B cell (primary cell): Measurements from ENCODE around the gene NHSL2. TPM values are rescaled to one million over a fixed set of nuclear protein-coding genes. Genes with fewer than 3 reads are reported as not detected.

Experiments used
- ATAC-seq: fragments of 200-7000 bp; cut with Tn5 transposase; one replicate; pipeline ENCODE4 v1.10.0; 2021; ENCODE audit warnings: low read depth, mild to moderate bottlenecking, moderate number of reproducible peaks, moderate library complexity
- CTCF ChIA-PET: fragments of 350-600 bp; sonication (Branson Sonifier 250); formaldehyde crosslinking; loops from one replicate; lab custom pipeline; 2021; ENCODE audit warnings: antibody characterized with exemption, inconsistent platforms; lab: Charles Lee
- POLR2A ChIA-PET: fragments of 350-600 bp; sonication (Branson Sonifier 250); formaldehyde crosslinking; loops from one replicate; lab custom pipeline; 2021; ENCODE audit warnings: antibody characterized with exemption; lab: Charles Lee
- DNase-seq: peaks from one replicate; pipeline ENCODE4 v3.0.0; 2013
- H2AFZ ChIP-seq: 2 replicates; pipeline ENCODE4 v1.6.1; 2012; ENCODE audit warnings: mild to moderate bottlenecking, low read depth, low read length; ENCODE audit not compliant: insufficient read depth, poor library complexity, severe bottlenecking
- H3K27ac ChIP-seq, 2 donors: 1 replicate in 1 of 2; 2 replicates in 1 of 2; pipeline ENCODE4 v1.5.1; 2012 to 2013; ENCODE audit warnings: low read length in 2 of 2, mild to moderate bottlenecking in 2 of 2, moderate library complexity in 1 of 2
- H3K27me3 ChIP-seq, 4 experiments: fragments of 200-600 bp in 1 of 4; sonication (generic) in 1 of 4; replicated peaks in 1 of 4; 1 replicate in 2 of 4; 2 replicates in 2 of 4; pipeline versions ENCODE4 v1.6.1 to v1.7.0; 2013 to 2016; ENCODE audit warnings: low read length in 3 of 4, mild to moderate bottlenecking in 2 of 4, mixed read lengths in 1 of 4, moderate library complexity in 1 of 4; ENCODE audit not compliant: insufficient read depth in 4 of 4, control insufficient read depth in 3 of 4; ENCODE audit errors: control extremely low read depth in 1 of 4
- H3K36me3 ChIP-seq, 2 experiments: replicated peaks in 1 of 2; 1 replicate in 1 of 2; 2 replicates in 1 of 2; pipeline versions ENCODE4 v1.6.1 to v1.7.1; 2013; ENCODE audit warnings: low read length in 1 of 2; ENCODE audit not compliant: insufficient read depth in 2 of 2, control insufficient read depth in 1 of 2; ENCODE audit errors: control extremely low read depth in 1 of 2, extremely low read depth in 1 of 2
- H3K4me1 ChIP-seq, 2 donors: fragments of 200-600 bp in 1 of 2; sonication (generic) in 1 of 2; 1 replicate in 1 of 2; 2 replicates in 1 of 2; pipeline versions ENCODE4 v1.5.1 to v1.6.1; 2013 to 2017; ENCODE audit warnings: low read length in 2 of 2; ENCODE audit not compliant: control insufficient read depth in 2 of 2, insufficient read depth in 2 of 2
- H3K4me2 ChIP-seq: replicated peaks from 2 replicates; pipeline ENCODE3; 2012; ENCODE audit warnings: mild to moderate bottlenecking, low read depth, low read length; ENCODE audit not compliant: poor library complexity, severe bottlenecking
- H3K4me3 ChIP-seq, 5 experiments: fragments of 200-600 bp in 1 of 5; sonication (generic) in 1 of 5; 1 replicate in 3 of 5; 2 replicates in 2 of 5; pipeline versions ENCODE4 v1.5.1 to v1.7.0; 2011 to 2016; ENCODE audit warnings: low read length in 4 of 5, mild to moderate bottlenecking in 4 of 5, low read depth in 2 of 5, control low read depth in 1 of 5, moderate library complexity in 1 of 5; ENCODE audit not compliant: insufficient read depth in 1 of 5; ENCODE audit errors: control extremely low read depth in 1 of 5, extremely low read depth in 1 of 5
- H3K79me2 ChIP-seq: fragments of 200-600 bp; sonication (generic); one replicate; pipeline ENCODE4 v1.6.0; 2016; ENCODE audit warnings: low read length; ENCODE audit not compliant: control insufficient read depth, insufficient read depth
- H3K9ac ChIP-seq: fragments of 200-600 bp; sonication (generic); 2 replicates; pipeline ENCODE4 v1.6.1; 2017; ENCODE audit warnings: mild to moderate bottlenecking, low read length, moderate library complexity
- H3K9me3 ChIP-seq, 3 donors: one replicate each; pipeline versions ENCODE4 v1.6.1 to v1.7.1; 2013; ENCODE audit warnings: low read length in 2 of 3; ENCODE audit not compliant: control insufficient read depth in 2 of 3, insufficient read depth in 1 of 3; ENCODE audit errors: control extremely low read depth in 1 of 3
- H4K20me1 ChIP-seq: 2 replicates; pipeline ENCODE4 v1.6.0; 2012; ENCODE audit warnings: mild to moderate bottlenecking, low read length; ENCODE audit not compliant: insufficient read depth, control insufficient read depth, poor library complexity, severe bottlenecking
- H3K27ac Mint-ChIP-seq: one replicate; pipeline ENCODE4 v1.8.0; 2021; ENCODE audit warnings: mixed read lengths
- H3K27me3 Mint-ChIP-seq: one replicate; pipeline ENCODE4 v1.8.0; 2021; ENCODE audit warnings: mixed read lengths
- H3K4me1 Mint-ChIP-seq: one replicate; pipeline ENCODE4 v1.8.0; 2021; ENCODE audit warnings: mixed read lengths
- H3K4me3 Mint-ChIP-seq: one replicate; pipeline ENCODE4 v1.8.0; 2021; ENCODE audit warnings: mixed read lengths
- H3K9me3 Mint-ChIP-seq: one replicate; pipeline ENCODE4 v1.8.0; 2022; ENCODE audit warnings: mixed read lengths; ENCODE audit not compliant: insufficient read depth
- EZH2 ChIP-seq: IDR thresholded peaks from 2 replicates; pipeline ENCODE4 v1.6.1; 2012; ENCODE audit warnings: borderline replicate concordance, low read depth, mild to moderate bottlenecking, moderate library complexity, low read length; ENCODE audit not compliant: insufficient read depth, poor library complexity, severe bottlenecking
- WGBS: methylation state at CpG from one replicate; pipeline ENCODE4 v1.1.5; 2013; ENCODE audit warnings: missing lambda C conversion rate; ENCODE audit not compliant: insufficient coverage; 5-methylcytosine and 5-hydroxymethylcytosine counted together
- intact Hi-C: fragments of 100-400 bp; cut with micrococcal nuclease; formaldehyde crosslinking; loops from one replicate; pipeline ENCODE4 v1.10.0; 2022
- polyA plus RNA-seq: library from polyadenylated mRNA; depleted of rRNA; stranded (reverse); fragments of >200 nt; gene quantifications from 2 replicates; pipeline ENCODE4 v1.2.3, GENCODE V29; 2012
- total RNA-seq, 2 donors: library from RNA; stranded (reverse); fragments of 120-200 nt in 1 of 2; gene quantifications; 1 replicate in 1 of 2; 2 replicates in 1 of 2; pipeline versions ENCODE4 v1.2.3 to v1.2.4, GENCODE V29; 2013 to 2022
- TF ChIP-seq, protein P1 (sequence below): fragments of 200-600 bp; IDR thresholded peaks from one replicate; pipeline ENCODE4 v1.8.0; 2022; ENCODE audit warnings: antibody characterized with exemption, mild to moderate bottlenecking

NHSL2 gene
- total and polyA plus RNA-seq, 2 donors (not counting 1 experiment from before 2014, with no cell fraction given): 0.16 to 1.7 TPM

DNA sequence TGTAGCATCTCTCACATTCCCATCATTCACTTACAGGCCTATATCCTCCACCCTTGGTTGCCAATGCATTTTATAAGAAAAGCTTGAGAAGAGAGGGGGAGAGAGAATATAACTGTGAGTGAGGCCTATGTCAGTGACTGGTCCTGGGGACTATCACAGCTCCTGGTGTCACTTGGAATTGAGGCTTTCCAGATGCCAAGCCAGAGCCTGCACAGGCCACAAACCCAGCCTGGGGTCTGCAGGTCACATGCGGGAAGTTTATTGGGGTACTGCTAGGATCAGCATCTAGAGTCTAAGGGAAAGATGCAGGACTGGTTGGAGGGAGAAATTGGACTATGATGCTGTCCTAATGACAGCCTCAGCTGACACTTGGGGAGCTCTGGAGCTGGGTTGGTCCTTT is 173.5 kb downstream of the NHSL2 start:
- no peak overlapping the region for H3K27ac ChIP-seq
- ATAC-seq (no peak), DNase-seq (no peak)
- peaks cover 7% of the 10 kb centered on the region for H3K27me3 Mint-ChIP-seq
- ChIA-PET CTCF (interaction anchor here (0.7 kb wide), 1 partner anchor 54 kb away, joined by 3 read pairs; no protein-coding TSS in a partner anchor), POLR2A (no interaction called here)
- no peak overlapping the region for H3K4me3 Mint-ChIP-seq
- no peaks in the 10 kb centered on the region for H3K9me3 Mint-ChIP-seq
- H4K20me1 ChIP-seq: no peaks in the 10 kb centered on the region
- H3K4me1 ChIP-seq: no peaks in the 10 kb centered on the region
- H3K9me3 ChIP-seq: no peaks in the 10 kb centered on the region
- no peak overlapping the region for H3K4me2 ChIP-seq
- H3K4me1 Mint-ChIP-seq: peaks cover 2% of the 10 kb centered on the region
- no peaks in the 10 kb centered on the region for H3K79me2 ChIP-seq
- no peak overlapping the region for H3K27ac Mint-ChIP-seq
- no peak overlapping the region for H3K9ac ChIP-seq
- TF ChIP-seq EZH2: no peak
- TF ChIP-seq, protein P1, sequence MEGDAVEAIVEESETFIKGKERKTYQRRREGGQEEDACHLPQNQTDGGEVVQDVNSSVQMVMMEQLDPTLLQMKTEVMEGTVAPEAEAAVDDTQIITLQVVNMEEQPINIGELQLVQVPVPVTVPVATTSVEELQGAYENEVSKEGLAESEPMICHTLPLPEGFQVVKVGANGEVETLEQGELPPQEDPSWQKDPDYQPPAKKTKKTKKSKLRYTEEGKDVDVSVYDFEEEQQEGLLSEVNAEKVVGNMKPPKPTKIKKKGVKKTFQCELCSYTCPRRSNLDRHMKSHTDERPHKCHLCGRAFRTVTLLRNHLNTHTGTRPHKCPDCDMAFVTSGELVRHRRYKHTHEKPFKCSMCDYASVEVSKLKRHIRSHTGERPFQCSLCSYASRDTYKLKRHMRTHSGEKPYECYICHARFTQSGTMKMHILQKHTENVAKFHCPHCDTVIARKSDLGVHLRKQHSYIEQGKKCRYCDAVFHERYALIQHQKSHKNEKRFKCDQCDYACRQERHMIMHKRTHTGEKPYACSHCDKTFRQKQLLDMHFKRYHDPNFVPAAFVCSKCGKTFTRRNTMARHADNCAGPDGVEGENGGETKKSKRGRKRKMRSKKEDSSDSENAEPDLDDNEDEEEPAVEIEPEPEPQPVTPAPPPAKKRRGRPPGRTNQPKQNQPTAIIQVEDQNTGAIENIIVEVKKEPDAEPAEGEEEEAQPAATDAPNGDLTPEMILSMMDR: no peak
- no peaks in the 10 kb centered on the region for H3K36me3 ChIP-seq
- intact Hi-C loops: no loop called here
- WGBS: 100% methylated on average over 1 of the region's 1 CpG
- no peak overlapping the region for H2AFZ ChIP-seq
- H3K4me3 ChIP-seq: no peak overlapping the region
- H3K27me3 ChIP-seq: peaks cover 0 to 5% (median 0%) of the 10 kb centered on the region in 4 experiments

DNA sequence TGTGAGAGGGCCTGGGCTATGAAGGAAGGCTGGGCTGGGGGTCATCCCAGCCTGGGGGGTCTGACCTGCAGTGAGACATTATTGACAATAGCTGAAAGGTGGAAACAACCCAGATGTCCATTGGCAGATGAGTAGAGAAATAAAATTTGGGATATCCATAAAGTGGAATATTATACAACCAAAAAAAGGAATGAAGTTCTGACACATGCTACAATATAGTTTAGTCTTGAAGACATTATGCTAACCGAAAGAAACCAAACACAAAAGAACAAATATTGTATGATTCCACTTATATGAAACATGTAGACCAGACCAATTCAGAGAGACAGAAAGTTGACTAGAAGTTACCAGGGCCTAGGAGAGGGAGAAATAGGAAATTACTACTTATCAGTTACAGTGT is 176.3 kb downstream of the NHSL2 start:
- CTCF ChIA-PET: no interaction called here
- no peak overlapping the region for H2AFZ ChIP-seq
- H3K27ac Mint-ChIP-seq: no peak overlapping the region
- H3K9ac ChIP-seq: no peak overlapping the region
- no peak for DNase-seq
- peaks cover 3% of the 10 kb centered on the region for H3K27me3 Mint-ChIP-seq
- TF ChIP-seq, protein P1: no peak
- no peak for TF ChIP-seq EZH2
- no peak overlapping the region for H3K4me2 ChIP-seq
- WGBS: no CpG with 5 or more reads among the region's 1 CpG
- intact Hi-C loops: no loop called here
- H3K4me3 Mint-ChIP-seq: no peak overlapping the region
- H3K9me3 Mint-ChIP-seq: no peaks in the 10 kb centered on the region
- no peak overlapping the region for H3K27ac ChIP-seq
- no peaks in the 10 kb centered on the region for H3K9me3 ChIP-seq
- H3K4me1 Mint-ChIP-seq: no peaks in the 10 kb centered on the region
- no peaks in the 10 kb centered on the region for H4K20me1 ChIP-seq
- no peaks in the 10 kb centered on the region for H3K4me1 ChIP-seq
- H3K36me3 ChIP-seq: no peaks in the 10 kb centered on the region
- no peaks in the 10 kb centered on the region for H3K79me2 ChIP-seq
- no peak overlapping the region for H3K4me3 ChIP-seq
- POLR2A ChIA-PET: no interaction called here
- no peak for ATAC-seq
- no peaks in the 10 kb centered on the region for H3K27me3 ChIP-seq
